Activated CD8-positive, alpha-beta T cell treated with anti-CD3 and anti-CD28 coated beads for 36 hours (primary cell): Measurements from ENCODE around the gene IFNL1. TPM values are rescaled to one million over a fixed set of nuclear protein-coding genes. Genes with fewer than 3 reads are reported as not detected.
"Not testable (repeated sequence)": the region's sequence is repeated elsewhere in the genome, so short reads cannot be mapped to it uniquely, and the experiment has no call there.

ENCODE experiments used
- ATAC-seq: fragments of 200-7000 bp; cut with Tn5 transposase; one replicate; pipeline ENCODE4 v1.10.0; 2021; ENCODE audit warnings: mild to moderate bottlenecking, moderate library complexity
- CTCF ChIA-PET: fragments of 350-600 bp; sonication (Branson Sonifier 250); formaldehyde crosslinking; loops from one replicate; lab custom pipeline; 2021; ENCODE audit warnings: antibody characterized with exemption; lab: Charles Lee
- POLR2A ChIA-PET: fragments of 350-600 bp; sonication (Branson Sonifier 250); formaldehyde crosslinking; loops from one replicate; lab custom pipeline; 2021; ENCODE audit warnings: antibody characterized with exemption; lab: Charles Lee
- DNase-seq: peaks from one replicate; pipeline ENCODE4 v3.0.0-alpha.2; 2020
- H3K27ac Mint-ChIP-seq: one replicate; pipeline ENCODE4 v1.8.0; 2021; ENCODE audit warnings: mild to moderate bottlenecking, mixed read lengths
- H3K27me3 Mint-ChIP-seq: one replicate; pipeline ENCODE4 v1.8.0; 2021; ENCODE audit warnings: mixed read lengths
- H3K36me3 Mint-ChIP-seq: one replicate; pipeline ENCODE4 v1.8.0; 2021; ENCODE audit warnings: low read depth, mixed read lengths
- H3K4me1 Mint-ChIP-seq: one replicate; pipeline ENCODE4 v1.8.0; 2021; ENCODE audit warnings: low read depth, mixed read lengths
- H3K4me3 Mint-ChIP-seq: one replicate; pipeline ENCODE4 v1.8.0; 2021; ENCODE audit warnings: mild to moderate bottlenecking, moderate library complexity, mixed read lengths
- H3K9me3 Mint-ChIP-seq: one replicate; pipeline ENCODE4 v1.8.0; 2021; ENCODE audit warnings: mixed read lengths
- CTCF ChIP-seq: fragments of 200-600 bp; IDR thresholded peaks from one replicate; pipeline ENCODE4 v1.8.0; 2022; ENCODE audit warnings: antibody characterized with exemption, mild to moderate bottlenecking
- intact Hi-C: fragments of 100-400 bp; cut with micrococcal nuclease; formaldehyde crosslinking; loops from one replicate; pipeline ENCODE4 v1.10.0; 2022
- total RNA-seq, 2 experiments: library from RNA; stranded (reverse); gene quantifications; one replicate each; pipeline ENCODE4 v1.2.3, GENCODE V29; 2021

IFNL1 gene
- total RNA-seq, 2 experiments from 2014 or later: not detected

- Mint-ChIP-seq H3K4me1 (peaks cover 2% of the 10 kb centered on the region), H3K9me3 (no peaks in the 10 kb centered on the region), H3K4me3 (no peak overlapping the region), H3K27ac (no peak overlapping the region), H3K27me3 (peaks cover 31% of the 10 kb centered on the region), H3K36me3 (no peaks in the 10 kb centered on the region)
- DNase-seq: no peak
- ChIA-PET CTCF (interaction anchor here (1.2 kb wide), 1 partner anchor 10 kb away, joined by 3 read pairs; no protein-coding TSS in a partner anchor), POLR2A (no interaction called here)
- intact Hi-C loops: no loop called here
- TF ChIP-seq CTCF: no peak
- ATAC-seq: no peak
These were observed 31.6 kb upstream of the IFNL1 start for GRCh38 chr19:39264306-39265290.

- H3K27me3 Mint-ChIP-seq: peaks cover 31% of the 10 kb centered on the region
- DNase-seq (no peak), ATAC-seq (no peak)
- POLR2A ChIA-PET: no interaction called here
- H3K27ac Mint-ChIP-seq: no peak overlapping the region
- H3K9me3 Mint-ChIP-seq: no peaks in the 10 kb centered on the region
- intact Hi-C loops: no loop called here
- TF ChIP-seq CTCF: no peak
- H3K36me3 Mint-ChIP-seq: no peaks in the 10 kb centered on the region
- CTCF ChIA-PET: interaction anchor here (1.2 kb wide), 1 partner anchor 10 kb away, joined by 3 read pairs; no protein-coding TSS in a partner anchor
- H3K4me1 Mint-ChIP-seq: peaks cover 2% of the 10 kb centered on the region
- H3K4me3 Mint-ChIP-seq: no peak overlapping the region
These were observed 30.8 kb upstream of the IFNL1 start for GRCh38 chr19:39265321-39265916.

GRCh38 chr19:39268085-39268484 lies 28.1 kb upstream of the IFNL1 start, which contains the start of gene IFNL2:
TSS of gene IFNL2 (plus strand) at chr19:39268396. CDS start at chr19:39268569, 173 bp downstream.
- H3K4me1 Mint-ChIP-seq, H3K36me3 Mint-ChIP-seq, DNase-seq, intact Hi-C loops, POLR2A ChIA-PET, H3K27ac Mint-ChIP-seq, H3K9me3 Mint-ChIP-seq, CTCF ChIA-PET, H3K4me3 Mint-ChIP-seq: not testable (repeated sequence)
- peak; percentile 76 for ATAC-seq
- peaks cover 20% of the 10 kb centered on the region for H3K27me3 Mint-ChIP-seq

GRCh38 chr19:39268531-39269223 lies 27.5 kb upstream of the IFNL1 start:
- H3K36me3 Mint-ChIP-seq, H3K9me3 Mint-ChIP-seq, POLR2A ChIA-PET, H3K4me3 Mint-ChIP-seq, H3K27ac Mint-ChIP-seq, CTCF ChIA-PET, ATAC-seq, DNase-seq, H3K4me1 Mint-ChIP-seq, intact Hi-C loops: not testable (repeated sequence)
- H3K27me3 Mint-ChIP-seq: peaks cover 16% of the 10 kb centered on the region

- H3K4me1 Mint-ChIP-seq, CTCF ChIA-PET, H3K36me3 Mint-ChIP-seq, POLR2A ChIA-PET, H3K4me3 Mint-ChIP-seq, intact Hi-C loops, ATAC-seq, DNase-seq, H3K9me3 Mint-ChIP-seq, H3K27ac Mint-ChIP-seq: not testable (repeated sequence)
- H3K27me3 Mint-ChIP-seq: peaks cover 11% of the 10 kb centered on the region
These were observed 26.8 kb upstream of the IFNL1 start for GRCh38 chr19:39269369-39269768.
